K562 (cell line): Measurements from ENCODE around the gene ITGAV. TPM values are rescaled to one million over a fixed set of nuclear protein-coding genes. Genes with fewer than 3 reads are reported as not detected.

Experiments used
- ATAC-seq: fragments of 200-7000 bp; cut with Tn5 transposase; 3 replicates; pipeline ENCODE4 v1.9.1; 2020; ENCODE audit warnings: moderate library complexity
- BruUV-seq: library from RNA; stranded (reverse); fragments of 400-500 nt; replicated peaks from 2 replicates; lab custom pipeline; 2021; lab: Mats Ljungman, UMichigan
- CTCF ChIA-PET: fragments of 300-600 bp; formaldehyde crosslinking; extraction: SDS; loops from one replicate; lab custom pipeline; 2021; ENCODE audit warnings: low intra/inter-chr PET ratio; lab: Yijun Ruan, JAX
- POLR2A ChIA-PET: fragments of 300-600, 350-650 bp; sonication (Branson Sonifier 250); formaldehyde crosslinking; extraction: SDS; loops from one replicate; lab custom pipeline; 2021; ENCODE audit warnings: antibody characterized with exemption, inconsistent platforms; lab: Yijun Ruan, JAX
- DNase-seq, 4 experiments: peaks; one replicate each; pipeline versions ENCODE4 v3.0.0 to v3.0.0-alpha.2; 2011 to 2018; ENCODE audit warnings: low spot score in 3 of 4, mixed read lengths in 3 of 4; ENCODE audit errors: extremely low read depth in 1 of 4
- FAIRE-seq: peaks from 2 replicates; lab custom pipeline; 2011; peaks lifted over from hg19 to GRCh38; lab: Jason Lieb, UNC
- H2AFZ ChIP-seq: 2 replicates; pipeline ENCODE4 v1.6.0; 2011; ENCODE audit warnings: low read depth, low read length, control low read depth, inconsistent platforms
- H3K27ac ChIP-seq: fragments of 200-600 bp; 3 replicates; pipeline ENCODE4 v1.8.0; 2011; ENCODE audit warnings: low read depth, mild to moderate bottlenecking, control low read depth, inconsistent platforms, low read length, moderate library complexity, mixed read lengths; ENCODE audit errors: extremely low read depth
- H3K27me3 ChIP-seq, 2 experiments: fragments of 300-600 bp in 1 of 2; 2 replicates in 1 of 2; 3 replicates in 1 of 2; pipeline versions ENCODE4 v1.6.0 to v1.8.0; 2011; ENCODE audit warnings: inconsistent platforms in 2 of 2, low read length in 2 of 2, mild to moderate bottlenecking in 1 of 2, mixed read lengths in 1 of 2, moderate library complexity in 1 of 2; ENCODE audit not compliant: control insufficient read depth in 2 of 2, insufficient read depth in 2 of 2
- H3K36me3 ChIP-seq: fragments of 300-600 bp; 3 replicates; pipeline ENCODE4 v1.8.0; 2011; ENCODE audit warnings: mild to moderate bottlenecking, low read length, inconsistent platforms; ENCODE audit not compliant: control insufficient read depth, insufficient read depth
- H3K4me1 ChIP-seq, 2 experiments: fragments of 200-600 bp in 1 of 2; replicated peaks in 1 of 2; 2 replicates in 1 of 2; 3 replicates in 1 of 2; pipeline versions ENCODE4 v1.5.1 to v1.8.0; 2011; ENCODE audit warnings: inconsistent platforms in 2 of 2, low read length in 2 of 2, mild to moderate bottlenecking in 1 of 2, mixed read lengths in 1 of 2, moderate library complexity in 1 of 2; ENCODE audit not compliant: control insufficient read depth in 2 of 2, insufficient read depth in 2 of 2
- H3K4me2 ChIP-seq: 2 replicates; pipeline ENCODE4 v1.6.1; 2011; ENCODE audit warnings: low read length, control low read depth, inconsistent platforms, mixed read lengths; ENCODE audit not compliant: insufficient read depth
- H3K4me3 ChIP-seq: fragments of 200-600 bp; sonication (generic), shearing (Covaris generic); 2 replicates; pipeline ENCODE4 v1.5.1; 2016; ENCODE audit warnings: control low read depth, inconsistent platforms
- H3K79me2 ChIP-seq: fragments of 200-600 bp; 3 replicates; pipeline ENCODE4 v1.8.0; 2011; ENCODE audit warnings: low read length, inconsistent platforms; ENCODE audit not compliant: control insufficient read depth, insufficient read depth
- H3K9ac ChIP-seq, 2 experiments: 2 replicates each; pipeline versions ENCODE4 v1.6.0 to v1.6.1; 2011; ENCODE audit warnings: low read depth in 2 of 2, low read length in 2 of 2, control low read depth in 1 of 2, inconsistent platforms in 1 of 2, mild to moderate bottlenecking in 1 of 2, mixed read lengths in 1 of 2; ENCODE audit not compliant: insufficient read depth in 1 of 2
- H3K9me1 ChIP-seq: one replicate; pipeline ENCODE4 v1.6.0; 2011; ENCODE audit warnings: inconsistent platforms, mild to moderate bottlenecking, low read length, moderate library complexity; ENCODE audit not compliant: control insufficient read depth, insufficient read depth
- H3K9me3 ChIP-seq: replicated peaks from 2 replicates; pipeline ENCODE4 v1.5.1; 2011; ENCODE audit warnings: low read depth, low read length, inconsistent platforms; ENCODE audit not compliant: control insufficient read depth, insufficient read depth
- H4K20me1 ChIP-seq: replicated peaks from 2 replicates; pipeline ENCODE4 v1.6.1; 2011; ENCODE audit warnings: low read length, inconsistent platforms, mixed read lengths; ENCODE audit not compliant: control insufficient read depth, insufficient read depth
- ARHGAP35 ChIP-seq: fragments of 450-650 bp; IDR thresholded peaks from 2 replicates; pipeline ENCODE4 v1.6.1; 2018; ENCODE audit not compliant: partially characterized antibody
- BCOR ChIP-seq: fragments of 450-650 bp; IDR thresholded peaks from 2 replicates; pipeline ENCODE4 v1.6.1; 2016
- DDX20 ChIP-seq: fragments of 450-650 bp; IDR thresholded peaks from 2 replicates; pipeline ENCODE4 v1.6.1; 2016; ENCODE audit warnings: missing genetic modification characterization, low read depth, mild to moderate bottlenecking, missing compliant biosample characterization, moderate library complexity
- FOXP1 ChIP-seq: sonication (generic); formaldehyde crosslinking; IDR thresholded peaks from 2 replicates; pipeline ENCODE4 v1.8.0; 2022; ENCODE audit warnings: mild to moderate bottlenecking, missing genetic modification reagents
- GTF2A2 ChIP-seq: IDR thresholded peaks from 2 replicates; pipeline ENCODE4 v1.6.1; 2016; ENCODE audit warnings: mild to moderate bottlenecking, missing genetic modification characterization, missing compliant biosample characterization
- MAFG ChIP-seq: fragments of 450-650 bp; conservative IDR thresholded peaks from 2 replicates; pipeline ENCODE4 v1.6.1; 2016; ENCODE audit warnings: missing genetic modification characterization, missing compliant biosample characterization
- NCOR1 ChIP-seq: fragments of 450-650 bp; IDR thresholded peaks from 2 replicates; pipeline ENCODE4 v1.6.1; 2016; ENCODE audit warnings: mild to moderate bottlenecking, moderate library complexity
- NFYB ChIP-seq: IDR thresholded peaks from 2 replicates; pipeline ENCODE4 v1.6.1; 2011; ENCODE audit warnings: mild to moderate bottlenecking, moderate library complexity; ENCODE audit not compliant: insufficient read length; ENCODE audit errors: extremely low read depth
- RBFOX2 ChIP-seq: fragments of 200-400 bp; formaldehyde crosslinking; IDR thresholded peaks from 2 replicates; pipeline ENCODE4 v1.6.1; 2017; ENCODE audit warnings: low read depth, mild to moderate bottlenecking, low read length, moderate library complexity
- SIN3A ChIP-seq, 2 experiments: fragments of 150-350 bp in 1 of 2; IDR thresholded peaks; 2 replicates each; pipeline ENCODE4 v1.6.1; 2011 to 2016; ENCODE audit warnings: borderline replicate concordance in 2 of 2, low read depth in 2 of 2, low read length in 2 of 2, mild to moderate bottlenecking in 2 of 2, moderate library complexity in 2 of 2; ENCODE audit not compliant: control insufficient read depth in 1 of 2
- ZNF699 ChIP-seq: fragments of 250-450 bp; sonication (Bioruptor Pico); IDR thresholded peaks from 2 replicates; pipeline ENCODE4 v1.8.0; 2021; ENCODE audit warnings: mild to moderate bottlenecking, moderate library complexity; ENCODE audit not compliant: insufficient replicate concordance
- WGBS: fragments of 100-300 bp; shearing (Covaris generic); methylation state at CpG from one replicate; pipeline ENCODE4 v1.1.6; 2016; ENCODE audit warnings: low coverage, mixed read lengths; ENCODE audit not compliant: insufficient coverage; ENCODE audit errors: missing lambda C conversion rate; 5-methylcytosine and 5-hydroxymethylcytosine counted together
- in situ Hi-C: fragments of 300-500 bp; cut with MboI; formaldehyde crosslinking; loops from 4 replicates; pipeline ENCODE4 v1.15.0; 2018; ENCODE audit warnings: inconsistent platforms, mixed read lengths
- intact Hi-C: fragments of 100-400 bp; cut with micrococcal nuclease; formaldehyde crosslinking; loops from 2 replicates; pipeline ENCODE4 v1.14.2; 2022
- polyA plus RNA-seq, 8 experiments: library from polyadenylated mRNA; depleted of rRNA in 4 of 8; stranded (reverse) in 5 of 8; unstranded in 3 of 8; fragments of >200 nt; fragmentation: Nextera tagmentation in 2 of 8; fragmentation: Illumina TruSeq in 1 of 8; extraction: Ambion mirVana in 2 of 8; extraction: Trizol in 1 of 8; gene quantifications; 2 replicates each; pipeline versions ENCODE4 v1.2.1 to v1.2.3, GENCODE V29; 2011 to 2014; ENCODE audit warnings: inconsistent platforms in 1 of 8, missing spikeins in 1 of 8
- total RNA-seq, 7 experiments: library from RNA; depleted of rRNA in 6 of 7; stranded (reverse); fragments of >200 nt in 6 of 7; fragmentation: Illumina TruSeq in 2 of 7; extraction: Trizol in 2 of 7; gene quantifications; 2 replicates each; pipeline versions ENCODE4 v1.2.1 to v1.2.3, GENCODE V29; 2011 to 2021; ENCODE audit warnings: low replicate concordance in 1 of 7
- TF ChIP-seq, protein P1 (sequence below): fragments of 250-450 bp; sonication (Bioruptor Pico); IDR thresholded peaks from 2 replicates; pipeline ENCODE4 v1.4.0; 2020; ENCODE audit warnings: mild to moderate bottlenecking
- TF ChIP-seq, protein P2 (sequence below): fragments of 250-450 bp; sonication (Bioruptor Pico); IDR thresholded peaks from 2 replicates; pipeline ENCODE4 v1.4.0; 2020
- TF ChIP-seq, protein P3 (sequence below): sonication (generic); formaldehyde crosslinking; IDR thresholded peaks from 2 replicates; pipeline ENCODE4 v1.8.1; 2023; ENCODE audit warnings: mild to moderate bottlenecking, missing genetic modification reagents, moderate library complexity

The ITGAV gene
- total and polyA plus RNA-seq, 9 of the 15 experiments (the other 6 are each of a cell fraction or from before 2014, with no cell fraction given): 3.7 to 17.7 (median 10.7) TPM

DNA sequence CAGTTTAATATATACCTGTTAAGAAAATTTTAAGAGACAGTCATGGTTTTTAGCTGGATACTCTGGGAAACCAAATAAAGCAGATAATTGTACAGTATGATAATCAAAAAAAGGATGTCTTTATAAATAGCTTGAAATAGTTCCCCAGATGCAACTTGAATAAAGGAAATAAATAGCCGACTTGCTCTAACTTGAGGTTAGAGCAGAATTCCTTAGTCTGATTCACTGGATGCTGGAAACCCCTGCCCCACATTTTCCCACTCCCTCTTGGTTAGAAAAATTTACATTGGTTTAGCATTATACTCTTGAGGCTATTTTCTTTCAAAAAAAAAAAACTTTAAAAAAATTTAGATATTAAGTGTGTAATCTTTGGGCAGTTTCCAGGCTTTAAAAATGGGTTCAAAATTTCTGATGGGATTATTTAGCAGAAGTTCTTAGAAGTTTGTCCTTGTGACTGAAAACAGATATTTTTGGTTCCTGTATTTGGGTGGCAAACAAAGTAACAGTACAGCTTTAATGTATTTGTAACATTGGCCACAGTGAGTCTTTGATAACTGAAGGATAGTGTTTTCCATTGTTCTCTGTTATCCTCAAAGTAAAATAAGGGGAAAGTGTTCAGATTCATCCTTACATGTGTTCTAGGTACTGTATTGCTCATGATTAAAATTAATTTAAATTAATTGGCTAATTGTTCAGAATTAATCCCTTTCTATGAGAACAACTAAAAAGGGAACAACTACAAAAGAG, 39.6 kb downstream of the ITGAV start:
- DNase-seq (no peak), ATAC-seq (no peak), FAIRE-seq (no peak)
- Histone ChIP-seq H3K4me1 (no peaks in the 10 kb centered on the region), H3K9me1 (no peaks in the 10 kb centered on the region), H3K4me2 (no peak overlapping the region), H3K27ac (no peak overlapping the region), H3K36me3 (no peaks in the 10 kb centered on the region; the same call in 2 of the 3 replicates), H2AFZ (no peak overlapping the region), H3K27me3 (no peaks in the 10 kb centered on the region), H3K9me3 (no peaks in the 10 kb centered on the region), H3K4me3 (no peak overlapping the region), H4K20me1 (no peaks in the 10 kb centered on the region), H3K79me2 (no peaks in the 10 kb centered on the region), H3K9ac (no peak overlapping the region)
- no TSS peak for BruUV-seq
- ChIA-PET CTCF (no interaction called here), POLR2A (no interaction called here)
- intact Hi-C loops (no loop called here), in situ Hi-C loops (no loop called here)
- WGBS: 71% methylated on average over 1 of the region's 1 CpG
- TF ChIP-seq NFYB: no peak
- TF ChIP-seq BCOR: no peak
- no peak for TF ChIP-seq FOXP1 (CRISPR knock-in tag)
- TF ChIP-seq NCOR1: no peak
- TF ChIP-seq, protein P1, sequence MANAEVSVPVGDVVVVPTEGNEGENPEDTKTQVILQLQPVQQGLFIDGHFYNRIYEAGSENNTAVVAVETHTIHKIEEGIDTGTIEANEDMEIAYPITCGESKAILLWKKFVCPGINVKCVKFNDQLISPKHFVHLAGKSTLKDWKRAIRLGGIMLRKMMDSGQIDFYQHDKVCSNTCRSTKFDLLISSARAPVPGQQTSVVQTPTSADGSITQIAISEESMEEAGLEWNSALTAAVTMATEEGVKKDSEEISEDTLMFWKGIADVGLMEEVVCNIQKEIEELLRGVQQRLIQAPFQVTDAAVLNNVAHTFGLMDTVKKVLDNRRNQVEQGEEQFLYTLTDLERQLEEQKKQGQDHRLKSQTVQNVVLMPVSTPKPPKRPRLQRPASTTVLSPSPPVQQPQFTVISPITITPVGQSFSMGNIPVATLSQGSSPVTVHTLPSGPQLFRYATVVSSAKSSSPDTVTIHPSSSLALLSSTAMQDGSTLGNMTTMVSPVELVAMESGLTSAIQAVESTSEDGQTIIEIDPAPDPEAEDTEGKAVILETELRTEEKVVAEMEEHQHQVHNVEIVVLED: no peak
- no peak for TF ChIP-seq ZNF699 (CRISPR knock-in tag)
- no peak for TF ChIP-seq MAFG (tag)
- no peak for TF ChIP-seq DDX20 (tag)
- TF ChIP-seq ARHGAP35: no peak
- TF ChIP-seq, protein P2, sequence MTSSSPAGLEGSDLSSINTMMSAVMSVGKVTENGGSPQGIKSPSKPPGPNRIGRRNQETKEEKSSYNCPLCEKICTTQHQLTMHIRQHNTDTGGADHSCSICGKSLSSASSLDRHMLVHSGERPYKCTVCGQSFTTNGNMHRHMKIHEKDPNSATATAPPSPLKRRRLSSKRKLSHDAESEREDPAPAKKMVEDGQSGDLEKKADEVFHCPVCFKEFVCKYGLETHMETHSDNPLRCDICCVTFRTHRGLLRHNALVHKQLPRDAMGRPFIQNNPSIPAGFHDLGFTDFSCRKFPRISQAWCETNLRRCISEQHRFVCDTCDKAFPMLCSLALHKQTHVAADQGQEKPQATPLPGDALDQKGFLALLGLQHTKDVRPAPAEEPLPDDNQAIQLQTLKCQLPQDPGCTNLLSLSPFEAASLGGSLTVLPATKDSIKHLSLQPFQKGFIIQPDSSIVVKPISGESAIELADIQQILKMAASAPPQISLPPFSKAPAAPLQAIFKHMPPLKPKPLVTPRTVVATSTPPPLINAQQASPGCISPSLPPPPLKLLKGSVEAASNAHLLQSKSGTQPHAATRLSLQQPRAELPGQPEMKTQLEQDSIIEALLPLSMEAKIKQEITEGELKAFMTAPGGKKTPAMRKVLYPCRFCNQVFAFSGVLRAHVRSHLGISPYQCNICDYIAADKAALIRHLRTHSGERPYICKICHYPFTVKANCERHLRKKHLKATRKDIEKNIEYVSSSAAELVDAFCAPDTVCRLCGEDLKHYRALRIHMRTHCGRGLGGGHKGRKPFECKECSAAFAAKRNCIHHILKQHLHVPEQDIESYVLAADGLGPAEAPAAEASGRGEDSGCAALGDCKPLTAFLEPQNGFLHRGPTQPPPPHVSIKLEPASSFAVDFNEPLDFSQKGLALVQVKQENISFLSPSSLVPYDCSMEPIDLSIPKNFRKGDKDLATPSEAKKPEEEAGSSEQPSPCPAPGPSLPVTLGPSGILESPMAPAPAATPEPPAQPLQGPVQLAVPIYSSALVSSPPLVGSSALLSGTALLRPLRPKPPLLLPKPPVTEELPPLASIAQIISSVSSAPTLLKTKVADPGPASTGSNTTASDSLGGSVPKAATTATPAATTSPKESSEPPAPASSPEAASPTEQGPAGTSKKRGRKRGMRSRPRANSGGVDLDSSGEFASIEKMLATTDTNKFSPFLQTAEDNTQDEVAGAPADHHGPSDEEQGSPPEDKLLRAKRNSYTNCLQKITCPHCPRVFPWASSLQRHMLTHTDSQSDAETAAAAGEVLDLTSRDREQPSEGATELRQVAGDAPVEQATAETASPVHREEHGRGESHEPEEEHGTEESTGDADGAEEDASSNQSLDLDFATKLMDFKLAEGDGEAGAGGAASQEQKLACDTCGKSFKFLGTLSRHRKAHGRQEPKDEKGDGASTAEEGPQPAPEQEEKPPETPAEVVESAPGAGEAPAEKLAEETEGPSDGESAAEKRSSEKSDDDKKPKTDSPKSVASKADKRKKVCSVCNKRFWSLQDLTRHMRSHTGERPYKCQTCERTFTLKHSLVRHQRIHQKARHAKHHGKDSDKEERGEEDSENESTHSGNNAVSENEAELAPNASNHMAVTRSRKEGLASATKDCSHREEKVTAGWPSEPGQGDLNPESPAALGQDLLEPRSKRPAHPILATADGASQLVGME (CRISPR knock-in tag): no peak
- no peak for TF ChIP-seq RBFOX2
- no peak for TF ChIP-seq SIN3A (IDR thresholded peaks at IDR 0.05; ENCODE audit: borderline replicate concordance in 2 of 2, control insufficient read depth in 1 of 2, low read depth in 2 of 2, low read length in 2 of 2)
- no peak for TF ChIP-seq GTF2A2 (tag)
- TF ChIP-seq, protein P3, sequence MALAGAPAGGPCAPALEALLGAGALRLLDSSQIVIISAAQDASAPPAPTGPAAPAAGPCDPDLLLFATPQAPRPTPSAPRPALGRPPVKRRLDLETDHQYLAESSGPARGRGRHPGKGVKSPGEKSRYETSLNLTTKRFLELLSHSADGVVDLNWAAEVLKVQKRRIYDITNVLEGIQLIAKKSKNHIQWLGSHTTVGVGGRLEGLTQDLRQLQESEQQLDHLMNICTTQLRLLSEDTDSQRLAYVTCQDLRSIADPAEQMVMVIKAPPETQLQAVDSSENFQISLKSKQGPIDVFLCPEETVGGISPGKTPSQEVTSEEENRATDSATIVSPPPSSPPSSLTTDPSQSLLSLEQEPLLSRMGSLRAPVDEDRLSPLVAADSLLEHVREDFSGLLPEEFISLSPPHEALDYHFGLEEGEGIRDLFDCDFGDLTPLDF (CRISPR knock-in tag): no peak
